Adrenal gland (tissue), 12 donors: ENCODE data around the gene MARS1. TPM values are rescaled to one million over a fixed set of nuclear protein-coding genes. Genes with fewer than 3 reads are reported as not detected.

Source experiments
- DNase-seq, 7 donors: peaks; one replicate each; pipeline ENCODE4 v3.0.0-alpha.2; 2019 to 2020
- H3K27ac ChIP-seq, 5 donors: fragments of 200-600 bp; sonication (generic) in 4 of 5; 1 replicate in 3 of 5; 2 replicates in 2 of 5; pipeline versions ENCODE4 v1.5.1 to v1.8.0; 2016 to 2020; ENCODE audit warnings: mild to moderate bottlenecking in 1 of 5
- H3K27me3 ChIP-seq: fragments of 200-600 bp; 2 replicates; pipeline ENCODE4 v1.8.0; 2021
- H3K36me3 ChIP-seq, 2 donors: fragments of 200-600 bp; replicated peaks in 1 of 2; 1 replicate in 1 of 2; 2 replicates in 1 of 2; pipeline versions ENCODE4 v1.5.1 to v1.8.0; 2018 to 2022
- H3K4me1 ChIP-seq, 2 donors: fragments of 200-600 bp; replicated peaks in 1 of 2; 1 replicate in 1 of 2; 2 replicates in 1 of 2; pipeline versions ENCODE4 v1.5.1 to v1.8.0; 2018 to 2021
- H3K4me3 ChIP-seq, 4 donors: fragments of 200-600 bp; sonication (generic) in 3 of 4; one replicate each; pipeline ENCODE4 v1.5.1; 2016 to 2018
- H3K9me3 ChIP-seq, 3 donors: fragments of 200-600 bp; sonication (generic) in 1 of 3; replicated peaks in 1 of 3; 1 replicate in 2 of 3; 2 replicates in 1 of 3; pipeline versions ENCODE4 v1.5.1 to v1.8.0; 2016 to 2021
- POLR2A ChIP-seq, 2 donors: fragments of 450-650 bp; IDR thresholded peaks; one replicate each; pipeline ENCODE4 v1.6.1; 2017; ENCODE audit warnings: antibody characterized with exemption in 2 of 2, mild to moderate bottlenecking in 2 of 2, moderate library complexity in 1 of 2
- WGBS, 4 donors: extraction: QIAGEN DNeasy Blood & Tissue Kit in 2 of 4; methylation state at CpG; one replicate each; pipeline versions ENCODE4 v1.1.5 to v1.1.7; 2013 to 2017; 5-methylcytosine and 5-hydroxymethylcytosine counted together
- intact Hi-C, 2 donors: fragments of 100-400 bp; cut with DNase I; formaldehyde crosslinking; loops; one replicate each; pipeline versions ENCODE4 v1.14.1 to v1.15.0; 2022 to 2023
- polyA plus RNA-seq, 3 donors: library from polyadenylated mRNA; stranded (reverse); fragments of 200-250 nt in 2 of 3; fragments of 350-450 nt in 1 of 3; fragmentation: Illumina TruSeq in 1 of 3; extraction: RNeasy Lipid Tissue Mini Kit (QIAGEN cat#74804) in 1 of 3; gene quantifications; one replicate each; pipeline ENCODE4 v1.2.3, GENCODE V29; 2013 to 2014
- total RNA-seq, 9 donors: library from RNA; depleted of rRNA in 4 of 9; stranded (reverse); fragments of >200 nt in 4 of 9; fragments of 120-200 nt in 1 of 9; fragmentation: NEBNext Ultra II Directional in 1 of 9; extraction: Animal tissue kit (Norgen Biotek cat#: 25700) in 1 of 9; gene quantifications; one replicate each; pipeline versions ENCODE4 v1.1.0 to v1.2.4, GENCODE V29; 2013 to 2023
- TF ChIP-seq, protein P1 (sequence below), 6 experiments: fragments of 450-650 bp in 4 of 6; fragments of 200-600 bp in 2 of 6; sonication (generic) in 1 of 6; IDR thresholded peaks; 1 replicate in 5 of 6; 2 replicates in 1 of 6; pipeline versions ENCODE4 v1.5.1 to v1.8.0; 2016 to 2021; ENCODE audit warnings: antibody characterized with exemption in 6 of 6, mild to moderate bottlenecking in 2 of 6, moderate library complexity in 1 of 6
- donor health status: healthy with polysubstance abuse.
- donor health status: Bipolar disorder and iron deficiency.
- donor health status: DM: yes; HTN: yes; CAD: no.
- donor health status: DM: no; HTN: no; CAD: no.
- donor health status: DM: no; HTN: no; CAD: no.
- donor health status: DM: yes; HTN: yes; CAD: no.

MARS1 gene
- total and polyA plus RNA-seq, 12 donors, result 38.3 to 210 (median 135) TPM

DNA sequence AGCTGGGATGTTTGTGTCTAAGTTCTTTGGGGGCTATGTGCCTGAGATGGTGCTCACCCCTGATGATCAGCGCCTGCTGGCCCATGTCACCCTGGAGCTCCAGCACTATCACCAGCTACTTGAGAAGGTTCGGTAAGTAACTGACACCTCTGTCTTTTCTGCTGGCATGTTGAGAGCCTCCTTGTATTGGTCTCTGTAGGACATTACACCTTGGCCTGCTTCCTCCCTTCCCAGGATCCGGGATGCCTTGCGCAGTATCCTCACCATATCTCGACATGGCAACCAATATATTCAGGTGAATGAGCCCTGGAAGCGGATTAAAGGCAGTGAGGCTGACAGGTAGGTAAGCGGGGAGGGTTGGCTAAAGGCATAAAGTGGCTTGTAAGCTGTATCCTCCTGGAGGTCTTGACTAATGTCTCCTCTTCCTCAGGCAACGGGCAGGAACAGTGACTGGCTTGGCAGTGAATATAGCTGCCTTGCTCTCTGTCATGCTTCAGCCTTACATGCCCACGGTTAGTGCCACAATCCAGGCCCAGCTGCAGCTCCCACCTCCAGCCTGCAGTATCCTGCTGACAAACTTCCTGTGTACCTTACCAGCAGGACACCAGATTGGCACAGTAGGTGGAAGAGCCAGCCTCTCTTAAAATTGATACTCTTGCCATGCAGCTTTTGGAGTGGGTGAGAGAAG is 27.0 kb downstream of the MARS1 start:
- no peak overlapping the region for H3K27ac ChIP-seq
- TF ChIP-seq, protein P1, sequence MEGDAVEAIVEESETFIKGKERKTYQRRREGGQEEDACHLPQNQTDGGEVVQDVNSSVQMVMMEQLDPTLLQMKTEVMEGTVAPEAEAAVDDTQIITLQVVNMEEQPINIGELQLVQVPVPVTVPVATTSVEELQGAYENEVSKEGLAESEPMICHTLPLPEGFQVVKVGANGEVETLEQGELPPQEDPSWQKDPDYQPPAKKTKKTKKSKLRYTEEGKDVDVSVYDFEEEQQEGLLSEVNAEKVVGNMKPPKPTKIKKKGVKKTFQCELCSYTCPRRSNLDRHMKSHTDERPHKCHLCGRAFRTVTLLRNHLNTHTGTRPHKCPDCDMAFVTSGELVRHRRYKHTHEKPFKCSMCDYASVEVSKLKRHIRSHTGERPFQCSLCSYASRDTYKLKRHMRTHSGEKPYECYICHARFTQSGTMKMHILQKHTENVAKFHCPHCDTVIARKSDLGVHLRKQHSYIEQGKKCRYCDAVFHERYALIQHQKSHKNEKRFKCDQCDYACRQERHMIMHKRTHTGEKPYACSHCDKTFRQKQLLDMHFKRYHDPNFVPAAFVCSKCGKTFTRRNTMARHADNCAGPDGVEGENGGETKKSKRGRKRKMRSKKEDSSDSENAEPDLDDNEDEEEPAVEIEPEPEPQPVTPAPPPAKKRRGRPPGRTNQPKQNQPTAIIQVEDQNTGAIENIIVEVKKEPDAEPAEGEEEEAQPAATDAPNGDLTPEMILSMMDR (IDR thresholded peaks at IDR 0.05), result no peak
- no peak for TF ChIP-seq POLR2A (IDR thresholded peaks at IDR 0.05)
- intact Hi-C loops, result no loop called here
- WGBS, 4 donors, result 83 to 92% (median 90%) methylated on average over 9 of the region's 9 CpGs
- no peaks in the 10 kb centered on the region for H3K9me3 ChIP-seq
- H3K27me3 ChIP-seq, result no peaks in the 10 kb centered on the region
- no peak overlapping the region for H3K4me3 ChIP-seq
- H3K36me3 ChIP-seq, result peaks cover 0 to 73% of the 10 kb centered on the region in 2 donors
- H3K4me1 ChIP-seq, result peaks cover 16 to 26% of the 10 kb centered on the region in 2 donors
- no peak for DNase-seq

DNA sequence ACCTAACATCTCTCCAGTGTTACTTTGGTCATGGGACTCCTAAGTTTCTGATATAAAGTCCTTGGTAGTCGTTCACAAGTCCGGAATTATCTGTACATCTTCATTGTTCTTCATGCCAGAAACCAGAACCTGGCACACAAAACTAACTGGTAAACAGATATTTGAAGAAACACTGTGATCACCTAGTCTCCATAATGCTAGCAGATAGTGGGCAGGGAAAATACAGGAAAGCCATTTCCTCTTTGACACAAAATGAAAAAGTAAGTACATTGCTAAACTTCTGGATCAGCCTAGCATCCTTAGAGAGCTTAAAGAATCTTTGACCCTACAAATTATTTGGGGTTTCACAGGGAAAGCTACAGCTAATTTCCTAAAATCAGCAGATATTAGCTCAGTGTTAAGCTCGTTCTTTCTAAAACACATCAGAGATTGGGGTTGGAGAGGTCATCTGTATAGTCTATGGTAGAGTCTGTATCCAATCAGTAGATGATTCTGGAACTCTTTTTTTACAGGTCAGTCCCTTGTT is 27.6 kb downstream of the MARS1 start:
- H3K36me3 ChIP-seq, result peaks cover 0 to 67% of the 10 kb centered on the region in 2 donors

DNA sequence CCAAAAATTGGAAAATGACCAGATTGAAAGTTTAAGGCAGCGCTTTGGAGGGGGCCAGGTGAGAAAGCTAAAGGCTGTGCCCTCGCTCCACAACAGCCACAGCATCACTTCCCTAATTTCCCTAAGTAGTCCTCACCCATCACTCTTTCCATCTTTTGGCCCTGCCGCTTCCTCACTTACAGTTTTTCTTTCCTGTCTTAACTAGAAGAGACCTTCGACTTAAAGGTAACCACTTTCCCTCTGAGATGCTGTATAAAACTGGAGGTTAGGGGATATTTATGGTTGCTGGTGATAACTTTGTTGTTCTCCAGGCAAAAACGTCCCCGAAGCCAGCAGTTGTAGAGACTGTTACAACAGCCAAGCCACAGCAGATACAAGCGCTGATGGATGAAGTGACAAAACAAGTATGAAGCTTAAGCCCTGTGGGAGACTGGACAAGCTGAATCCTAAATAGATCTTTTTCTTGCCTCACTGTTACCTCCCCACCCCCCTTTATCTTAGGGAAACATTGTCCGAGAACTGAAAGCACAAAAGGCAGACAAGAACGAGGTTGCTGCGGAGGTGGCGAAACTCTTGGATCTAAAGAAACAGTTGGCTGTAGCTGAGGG is 28.2 kb downstream of the MARS1 start:
- TF ChIP-seq, protein P1 (IDR thresholded peaks at IDR 0.05), result no peak
- no peak for TF ChIP-seq POLR2A (IDR thresholded peaks at IDR 0.05)
- peaks cover 19 to 29% of the 10 kb centered on the region in 2 donors for H3K4me1 ChIP-seq
- no peak overlapping the region for H3K4me3 ChIP-seq
- no peak for DNase-seq
- intact Hi-C loops, result no loop called here
- H3K36me3 ChIP-seq, result peaks cover 0 to 67% of the 10 kb centered on the region in 2 donors
- no peaks in the 10 kb centered on the region for H3K9me3 ChIP-seq
- no peaks in the 10 kb centered on the region for H3K27me3 ChIP-seq
- WGBS, 4 donors, result 83 to 86% (median 85%) methylated on average over 11 of the region's 11 CpGs
- H3K27ac ChIP-seq, result peak overlapping the region in 1 of 5 donors; percentile 100

More for the DNA sequence above, 27.6 kb downstream of the MARS1 start:
- H3K27ac ChIP-seq, result no peak overlapping the region
- no peak for DNase-seq
- intact Hi-C loops, result no loop called here
- no peaks in the 10 kb centered on the region for H3K9me3 ChIP-seq
- H3K4me3 ChIP-seq, result no peak overlapping the region
- TF ChIP-seq, protein P1 (IDR thresholded peaks at IDR 0.05), result no peak
- no peaks in the 10 kb centered on the region for H3K27me3 ChIP-seq
- WGBS, 4 donors, result 55 to 66% (median 64%) methylated on average over 3 of the region's 3 CpGs
- H3K4me1 ChIP-seq, result peaks cover 16 to 26% of the 10 kb centered on the region in 2 donors

DNA sequence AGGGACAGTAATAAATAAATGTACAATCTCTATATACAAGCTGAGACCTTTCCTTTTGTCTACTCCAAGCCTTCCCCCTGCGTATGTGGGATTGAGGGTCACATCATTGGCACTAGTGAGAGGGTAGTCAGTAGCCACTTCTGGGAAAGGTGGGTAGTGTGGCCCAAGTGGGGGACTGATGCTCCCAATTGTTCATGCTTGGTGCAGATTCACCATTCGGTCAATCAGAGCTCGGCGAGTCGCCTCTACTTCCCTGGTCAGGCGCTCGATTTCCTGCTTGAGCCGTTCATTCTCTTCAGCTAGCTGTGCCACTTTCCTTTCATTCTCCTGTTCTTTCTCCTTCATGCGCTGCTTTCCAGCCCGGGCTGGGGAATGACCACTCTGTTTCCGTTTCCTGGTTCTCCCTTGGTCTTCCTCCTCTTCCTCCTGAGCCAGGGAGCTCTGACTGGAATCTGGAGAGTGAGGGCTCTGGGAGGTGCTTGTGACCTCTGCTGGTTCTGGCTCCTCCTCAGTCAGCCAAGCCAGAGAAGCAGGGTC is 28.8 kb downstream of the MARS1 start:
- WGBS, 4 donors, result 79 to 90% (median 87%) methylated on average over 11 of the region's 11 CpGs
- TF ChIP-seq POLR2A (IDR thresholded peaks at IDR 0.05), result no peak
- TF ChIP-seq, protein P1 (IDR thresholded peaks at IDR 0.05), result no peak
- Histone ChIP-seq H3K27ac (peak overlapping the region in 2 of 5 donors; percentile 72 to 100), H3K36me3 (peaks cover 0 to 61% of the 10 kb centered on the region in 2 donors), H3K4me3 (no peak overlapping the region), H3K27me3 (no peaks in the 10 kb centered on the region), H3K9me3 (no peaks in the 10 kb centered on the region), H3K4me1 (peaks cover 26 to 36% of the 10 kb centered on the region in 2 donors)
- intact Hi-C loops, result no loop called here
- no peak for DNase-seq
